ENCODE measurements around the gene SGCB.

Gene SGCB

GRCh38 chr4:52017814-52018213, 20.3 kb downstream of the SGCB start:
- no peak for DNase-seq

GRCh38 chr4:52016981-52017380, 21.1 kb downstream of the SGCB start:
- DNase-seq: no peak

DNA sequence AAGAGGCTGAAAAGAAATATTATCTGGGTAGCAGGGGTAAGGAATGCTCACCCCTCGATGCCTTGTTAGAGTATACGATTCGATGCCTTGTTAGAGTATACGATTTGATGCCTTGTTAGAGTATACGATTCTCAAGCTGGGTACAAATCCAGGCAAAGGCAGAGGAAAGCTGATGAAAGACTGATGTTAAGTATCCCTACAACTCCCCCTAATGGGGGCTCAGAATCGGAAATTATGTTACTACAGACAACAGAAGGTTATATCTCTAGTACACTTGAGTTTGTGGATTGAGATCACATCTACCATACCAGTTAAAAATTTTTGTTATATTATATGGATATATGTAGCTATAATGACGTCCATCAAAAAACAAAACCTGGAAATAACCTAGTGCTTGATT, 22.7 kb downstream of the SGCB start:
- DNase-seq: no peak

DNA sequence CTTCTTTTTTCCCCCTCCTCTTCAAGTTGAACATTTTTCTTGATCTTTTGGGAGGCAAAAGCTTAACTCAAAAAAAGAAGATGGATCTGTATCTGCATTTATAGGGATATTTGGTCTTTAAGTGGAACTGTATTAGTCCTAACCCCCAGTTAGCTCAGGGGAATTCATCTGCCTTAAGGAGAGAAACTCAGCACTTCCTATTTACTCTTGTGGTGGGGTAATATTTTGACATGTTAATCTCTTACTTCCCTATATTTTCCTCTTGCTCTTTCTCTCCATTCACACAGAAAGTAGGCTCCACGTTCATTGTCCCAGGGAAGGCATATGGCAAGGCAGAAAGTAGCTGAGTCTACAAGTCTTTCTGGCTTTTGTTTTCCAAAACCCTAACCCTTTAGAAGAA, 23.2 kb downstream of the SGCB start:
- no peak for DNase-seq

DNA sequence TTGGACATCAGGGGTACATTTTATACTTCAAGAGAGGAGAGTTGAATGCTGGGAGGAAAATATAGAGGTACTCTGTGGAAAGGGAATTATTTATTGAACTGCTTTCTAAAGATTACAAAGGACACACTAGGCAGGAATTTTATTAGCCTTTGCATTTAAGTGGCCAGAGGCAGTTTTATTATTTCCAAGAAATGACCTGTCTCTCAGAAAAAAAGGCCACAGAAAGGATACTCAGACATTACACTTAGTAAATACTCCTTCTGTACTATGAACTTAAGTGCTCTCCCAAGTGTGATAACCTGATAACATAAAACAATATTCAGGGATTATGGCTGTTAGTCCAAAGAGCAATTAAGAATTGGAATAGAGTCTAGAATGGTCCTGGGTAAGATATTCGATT, 25.4 kb downstream of the SGCB start:
- DNase-seq: no peak

DNA sequence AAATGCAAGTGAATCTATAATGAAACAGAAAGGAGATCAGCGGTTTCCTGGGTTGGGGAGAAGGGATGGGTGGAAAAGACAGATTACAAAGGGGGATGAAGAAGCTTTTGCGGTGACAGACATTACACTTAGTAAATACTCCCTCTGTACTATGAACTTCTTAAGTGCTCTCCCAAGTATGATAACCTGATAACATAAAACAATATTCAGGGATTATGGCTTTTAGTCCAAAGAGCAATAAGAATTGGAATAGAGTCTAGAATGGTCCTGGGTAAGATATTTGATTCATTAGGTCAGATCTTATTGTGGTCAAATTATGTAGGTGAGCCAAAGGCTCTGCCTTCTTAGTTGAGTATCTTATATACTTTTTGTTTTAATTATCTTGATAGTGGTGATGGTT, 27.1 kb downstream of the SGCB start:
- no peak for DNase-seq

DNA sequence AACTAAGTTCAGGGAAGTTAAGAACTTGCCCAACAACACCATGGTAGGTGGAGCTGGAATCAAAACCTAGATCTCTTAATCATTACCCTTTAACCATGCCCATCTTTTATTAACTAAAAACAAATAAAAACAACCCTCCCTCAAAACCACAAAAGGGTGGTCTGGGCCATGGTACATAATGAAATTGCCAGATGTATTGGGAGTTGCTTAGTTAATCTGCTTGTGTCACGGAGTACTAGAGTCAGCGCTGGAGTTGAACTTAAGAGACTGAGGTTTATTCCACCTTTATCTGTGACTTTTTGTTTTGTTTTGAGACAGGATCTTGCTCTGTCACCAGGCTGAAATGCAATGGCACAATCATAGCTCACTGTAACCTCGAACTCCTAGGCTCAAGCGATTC, 31.2 kb downstream of the SGCB start:
- no peak for DNase-seq

GRCh38 chr4:52005604-52006273, 32.4 kb downstream of the SGCB start:
- no peak for DNase-seq

DNA sequence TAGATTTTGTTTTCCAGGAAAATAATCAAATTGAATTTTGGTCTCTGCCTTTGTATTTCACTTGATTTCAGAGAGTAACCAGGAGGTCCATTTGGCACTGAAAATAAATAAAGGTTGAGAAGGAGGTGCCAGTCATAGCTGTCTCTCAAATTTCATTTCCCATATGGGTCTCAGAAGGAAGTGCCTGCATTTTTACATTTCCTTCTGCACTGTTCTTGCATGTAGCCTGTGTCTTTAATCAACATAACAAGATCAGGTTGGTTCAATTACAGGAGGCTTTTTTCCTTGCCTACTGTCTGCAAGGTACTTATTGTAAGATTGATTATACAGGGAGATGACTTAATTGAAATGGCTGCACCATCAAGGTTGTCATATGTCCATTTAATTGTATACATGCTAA, 33.7 kb downstream of the SGCB start:
- DNase-seq: no peak

DNA sequence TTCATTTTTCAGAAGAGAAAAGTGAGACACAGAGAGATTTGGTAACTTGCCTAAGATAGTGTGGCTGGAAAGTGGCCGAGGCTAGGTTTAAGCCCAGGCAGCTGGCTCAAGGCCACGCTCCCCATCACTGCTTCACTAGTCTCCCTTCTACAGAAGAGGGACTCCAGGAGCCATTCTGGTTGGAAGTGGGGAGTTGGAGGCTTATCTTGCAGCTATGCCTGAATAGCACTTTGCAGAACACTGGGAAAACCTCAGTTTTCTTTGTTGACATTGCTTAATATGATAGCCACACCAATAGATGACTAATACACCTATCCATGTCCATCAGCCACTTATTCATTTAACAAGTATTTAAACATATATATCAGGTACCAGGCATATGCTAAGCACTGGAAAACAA, 36.5 kb downstream of the SGCB start:
- no peak for DNase-seq

- DNase-seq: no peak
Measured at GRCh38 chr4:51999250-51999649, 38.8 kb downstream of the SGCB start.

GRCh38 chr4:51998837-51999236, 39.3 kb downstream of the SGCB start:
- DNase-seq: no peak

GRCh38 chr4:51997647-51998046, 40.5 kb downstream of the SGCB start:
- no peak for DNase-seq

- DNase-seq: no peak
Measured at GRCh38 chr4:51995647-51996220, 42.4 kb downstream of the SGCB start.

Measured in left hindlimb (tissue), 1 donor.